Osteoblast (primary cell): ENCODE data around the gene CREBZF. TPM values are rescaled to one million over a fixed set of nuclear protein-coding genes. Genes with fewer than 3 reads are reported as not detected.

Experiments
- total RNA-seq: library from RNA; depleted of rRNA; stranded (reverse); fragments of >200 nt; gene quantifications from 2 replicates; pipeline ENCODE4 v1.2.3, GENCODE V29; 2012

The CREBZF gene
- total RNA-seq, 1 donor: 49.2 TPM

Other genes with a start within 250 kb of the CREBZF start
- 3.3 and 3.8 TPM in 2 replicates for gene DLG2, start 37.8 kb downstream of the CREBZF start, total RNA-seq
- gene TMEM126B, start 36.5 kb downstream of the CREBZF start, total RNA-seq: 64.4 and 81.6 TPM in 2 replicates
- gene TMEM126A, start 17.2 kb downstream of the CREBZF start, total RNA-seq: 34.4 and 41.0 TPM in 2 replicates
- 2.9 and 4.1 TPM in 2 replicates for gene CCDC89, start 21.1 kb upstream of the CREBZF start, total RNA-seq
- 19.4 and 19.9 TPM in 2 replicates for gene SYTL2, start 146.0 kb upstream of the CREBZF start, total RNA-seq
- gene CCDC83, start 190.3 kb upstream of the CREBZF start, total RNA-seq: not detected in 2 replicates